ENCODE measurements around the gene ZYG11B. TPM values are rescaled to one million over a fixed set of nuclear protein-coding genes. Genes with fewer than 3 reads are reported as not detected.

Gene ZYG11B
- polyA plus RNA-seq, 1 donor from 2014 or later = 48.7 TPM

DNA sequence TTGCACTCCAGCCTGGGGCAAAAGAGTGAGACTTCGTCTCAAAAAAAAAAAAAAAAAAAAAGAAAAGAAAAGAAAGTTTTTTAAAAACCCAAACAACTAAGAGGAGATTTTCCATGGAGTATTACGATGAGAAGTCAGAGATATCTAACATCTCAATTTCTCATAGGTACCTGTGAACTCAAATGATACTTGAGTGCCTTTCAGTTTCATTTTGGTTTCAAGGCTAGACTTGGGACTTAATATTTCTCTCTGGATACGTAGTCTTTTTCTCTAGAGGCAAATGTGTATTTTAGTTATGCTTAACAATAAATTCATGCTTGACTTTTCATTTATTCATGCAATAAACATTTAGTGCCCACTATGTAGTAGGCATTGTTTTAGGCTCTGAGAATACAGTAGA is 15.0 kb downstream of the ZYG11B start (continued):
- TF ChIP-seq, protein P1, sequence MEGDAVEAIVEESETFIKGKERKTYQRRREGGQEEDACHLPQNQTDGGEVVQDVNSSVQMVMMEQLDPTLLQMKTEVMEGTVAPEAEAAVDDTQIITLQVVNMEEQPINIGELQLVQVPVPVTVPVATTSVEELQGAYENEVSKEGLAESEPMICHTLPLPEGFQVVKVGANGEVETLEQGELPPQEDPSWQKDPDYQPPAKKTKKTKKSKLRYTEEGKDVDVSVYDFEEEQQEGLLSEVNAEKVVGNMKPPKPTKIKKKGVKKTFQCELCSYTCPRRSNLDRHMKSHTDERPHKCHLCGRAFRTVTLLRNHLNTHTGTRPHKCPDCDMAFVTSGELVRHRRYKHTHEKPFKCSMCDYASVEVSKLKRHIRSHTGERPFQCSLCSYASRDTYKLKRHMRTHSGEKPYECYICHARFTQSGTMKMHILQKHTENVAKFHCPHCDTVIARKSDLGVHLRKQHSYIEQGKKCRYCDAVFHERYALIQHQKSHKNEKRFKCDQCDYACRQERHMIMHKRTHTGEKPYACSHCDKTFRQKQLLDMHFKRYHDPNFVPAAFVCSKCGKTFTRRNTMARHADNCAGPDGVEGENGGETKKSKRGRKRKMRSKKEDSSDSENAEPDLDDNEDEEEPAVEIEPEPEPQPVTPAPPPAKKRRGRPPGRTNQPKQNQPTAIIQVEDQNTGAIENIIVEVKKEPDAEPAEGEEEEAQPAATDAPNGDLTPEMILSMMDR (IDR thresholded peaks at IDR 0.05; ENCODE audit: poor library complexity, severe bottlenecking) = no peak
- no peak for TF ChIP-seq EP300 (conservative IDR thresholded peaks at IDR 0.05; ENCODE audit: poor library complexity, severe bottlenecking)

DNA sequence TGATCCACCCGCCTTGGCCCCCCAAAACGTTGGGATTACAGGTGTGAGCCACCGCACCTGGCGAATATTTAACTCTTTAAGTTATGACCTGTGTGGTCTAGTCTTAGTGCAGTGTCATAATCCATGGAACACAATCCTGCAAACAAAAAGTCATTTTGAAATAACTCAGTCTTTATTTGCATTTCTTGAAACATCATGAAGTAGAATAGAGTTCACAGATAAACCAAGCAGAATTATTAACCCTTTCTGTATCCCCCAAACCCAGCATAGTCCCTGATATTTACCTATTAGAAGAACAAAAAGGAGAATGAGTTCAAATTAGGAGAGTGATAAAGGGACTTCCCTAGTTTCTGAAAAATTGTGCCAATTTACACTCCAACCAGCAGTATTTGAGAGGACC is 19.9 kb downstream of the ZYG11B start:
- TF ChIP-seq MXI1 (conservative IDR thresholded peaks at IDR 0.05; ENCODE audit: poor library complexity, severe bottlenecking) (no peak), EP300 (conservative IDR thresholded peaks at IDR 0.05; ENCODE audit: poor library complexity, severe bottlenecking) (no peak), SMC3 (conservative IDR thresholded peaks at IDR 0.05; ENCODE audit: poor library complexity) (no peak), POLR2AphosphoS5 (IDR thresholded peaks at IDR 0.05) (no peak), EZH2 (IDR thresholded peaks at IDR 0.05; ENCODE audit: borderline replicate concordance, insufficient read depth, low read length, poor library complexity, severe bottlenecking) (no peak), RAD21 (conservative IDR thresholded peaks at IDR 0.05) (no peak), TAF1 (IDR thresholded peaks at IDR 0.05; ENCODE audit: low read depth) (no peak)
- TF ChIP-seq, protein P1 (IDR thresholded peaks at IDR 0.05; ENCODE audit: poor library complexity, severe bottlenecking) = no peak
- TF ChIP-seq, protein P2, sequence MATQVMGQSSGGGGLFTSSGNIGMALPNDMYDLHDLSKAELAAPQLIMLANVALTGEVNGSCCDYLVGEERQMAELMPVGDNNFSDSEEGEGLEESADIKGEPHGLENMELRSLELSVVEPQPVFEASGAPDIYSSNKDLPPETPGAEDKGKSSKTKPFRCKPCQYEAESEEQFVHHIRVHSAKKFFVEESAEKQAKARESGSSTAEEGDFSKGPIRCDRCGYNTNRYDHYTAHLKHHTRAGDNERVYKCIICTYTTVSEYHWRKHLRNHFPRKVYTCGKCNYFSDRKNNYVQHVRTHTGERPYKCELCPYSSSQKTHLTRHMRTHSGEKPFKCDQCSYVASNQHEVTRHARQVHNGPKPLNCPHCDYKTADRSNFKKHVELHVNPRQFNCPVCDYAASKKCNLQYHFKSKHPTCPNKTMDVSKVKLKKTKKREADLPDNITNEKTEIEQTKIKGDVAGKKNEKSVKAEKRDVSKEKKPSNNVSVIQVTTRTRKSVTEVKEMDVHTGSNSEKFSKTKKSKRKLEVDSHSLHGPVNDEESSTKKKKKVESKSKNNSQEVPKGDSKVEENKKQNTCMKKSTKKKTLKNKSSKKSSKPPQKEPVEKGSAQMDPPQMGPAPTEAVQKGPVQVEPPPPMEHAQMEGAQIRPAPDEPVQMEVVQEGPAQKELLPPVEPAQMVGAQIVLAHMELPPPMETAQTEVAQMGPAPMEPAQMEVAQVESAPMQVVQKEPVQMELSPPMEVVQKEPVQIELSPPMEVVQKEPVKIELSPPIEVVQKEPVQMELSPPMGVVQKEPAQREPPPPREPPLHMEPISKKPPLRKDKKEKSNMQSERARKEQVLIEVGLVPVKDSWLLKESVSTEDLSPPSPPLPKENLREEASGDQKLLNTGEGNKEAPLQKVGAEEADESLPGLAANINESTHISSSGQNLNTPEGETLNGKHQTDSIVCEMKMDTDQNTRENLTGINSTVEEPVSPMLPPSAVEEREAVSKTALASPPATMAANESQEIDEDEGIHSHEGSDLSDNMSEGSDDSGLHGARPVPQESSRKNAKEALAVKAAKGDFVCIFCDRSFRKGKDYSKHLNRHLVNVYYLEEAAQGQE (IDR thresholded peaks at IDR 0.05; ENCODE audit: borderline replicate concordance) = no peak
- no peak overlapping the region for H3K9ac ChIP-seq (ENCODE audit: low read length)
- H2AFZ ChIP-seq (ENCODE audit: low read depth, low read length) = no peak overlapping the region
- no peak overlapping the region for H3K4me2 ChIP-seq (ENCODE audit: low read length)
- H3K79me2 ChIP-seq (replicated peaks; ENCODE audit: insufficient read depth, low read length) = peaks cover 50% of the 10 kb centered on the region
- H3K9me2 ChIP-seq (ENCODE audit: insufficient read depth, low read length) = no peaks in the 10 kb centered on the region
- H4K20me1 ChIP-seq (ENCODE audit: insufficient read depth) = no peaks in the 10 kb centered on the region
- no peak overlapping the region for H3K4me3 ChIP-seq (ENCODE audit: low read length)
- H3K9me3 ChIP-seq (ENCODE audit: low read length) = no peaks in the 10 kb centered on the region
- H3K27ac ChIP-seq (ENCODE audit: low read length) = no peak overlapping the region
- H3F3A ChIP-seq (ENCODE audit: insufficient read depth, low read length, poor library complexity, severe bottlenecking) = no peaks in the 10 kb centered on the region
- H3K36me3 ChIP-seq (ENCODE audit: insufficient read depth, low read length) = no peaks in the 10 kb centered on the region
- no peaks in the 10 kb centered on the region for H3K27me3 ChIP-seq (ENCODE audit: insufficient read depth, low read depth, low read length)

DNA sequence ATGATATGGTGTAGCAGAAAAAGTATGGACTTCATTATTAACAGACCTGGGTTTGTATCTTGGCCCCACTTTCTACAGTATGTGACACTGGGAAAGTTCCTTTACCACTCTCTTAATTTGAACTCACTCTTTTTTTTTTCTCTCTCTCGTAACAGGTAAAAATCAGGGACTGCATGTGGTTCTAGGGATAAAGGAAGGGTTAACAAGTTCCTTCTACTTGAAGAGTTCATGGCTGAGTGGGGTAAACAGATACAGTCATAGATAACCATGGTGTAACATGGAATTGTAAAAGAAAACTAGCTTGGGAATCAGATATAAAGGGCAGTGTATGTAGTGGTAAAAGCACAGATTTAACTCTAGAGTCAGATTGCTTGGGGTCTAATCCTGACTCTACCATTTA is 21.2 kb downstream of the ZYG11B start:
- Histone ChIP-seq H3K4me3 (ENCODE audit: low read length) (no peak overlapping the region), H3K79me2 (replicated peaks; ENCODE audit: insufficient read depth, low read length) (peaks cover 38% of the 10 kb centered on the region), H3K4me2 (ENCODE audit: low read length) (no peak overlapping the region), H3F3A (ENCODE audit: insufficient read depth, low read length, poor library complexity, severe bottlenecking) (no peaks in the 10 kb centered on the region), H3K27ac (ENCODE audit: low read length) (no peak overlapping the region), H3K9ac (ENCODE audit: low read length) (no peak overlapping the region), H4K20me1 (ENCODE audit: insufficient read depth) (no peaks in the 10 kb centered on the region), H3K36me3 (ENCODE audit: insufficient read depth, low read length) (no peaks in the 10 kb centered on the region), H3K9me2 (ENCODE audit: insufficient read depth, low read length) (no peaks in the 10 kb centered on the region), H3K9me3 (ENCODE audit: low read length) (no peaks in the 10 kb centered on the region), H3K27me3 (ENCODE audit: insufficient read depth, low read depth, low read length) (no peaks in the 10 kb centered on the region), H2AFZ (ENCODE audit: low read depth, low read length) (no peak overlapping the region)
- TF ChIP-seq POLR2AphosphoS5 (IDR thresholded peaks at IDR 0.05) = no peak
- TF ChIP-seq RAD21 (conservative IDR thresholded peaks at IDR 0.05) = no peak
- TF ChIP-seq EZH2 (IDR thresholded peaks at IDR 0.05; ENCODE audit: borderline replicate concordance, insufficient read depth, low read length, poor library complexity, severe bottlenecking) = no peak
- TF ChIP-seq MXI1 (conservative IDR thresholded peaks at IDR 0.05; ENCODE audit: poor library complexity, severe bottlenecking) = no peak
- TF ChIP-seq, protein P2 (IDR thresholded peaks at IDR 0.05; ENCODE audit: borderline replicate concordance) = no peak
- no peak for TF ChIP-seq TAF1 (IDR thresholded peaks at IDR 0.05; ENCODE audit: low read depth)
- TF ChIP-seq SMC3 (conservative IDR thresholded peaks at IDR 0.05; ENCODE audit: poor library complexity) = no peak
- TF ChIP-seq EP300 (conservative IDR thresholded peaks at IDR 0.05; ENCODE audit: poor library complexity, severe bottlenecking) = no peak
- TF ChIP-seq, protein P1 (IDR thresholded peaks at IDR 0.05; ENCODE audit: poor library complexity, severe bottlenecking) = no peak

Measured in neural cell (in vitro differentiated cells).